GM18868 (cell line): ENCODE measurements around the gene RFT1.
"Not testable (repeated sequence)": the region's sequence is repeated elsewhere in the genome, so short reads cannot be mapped to it uniquely, and the experiment has no call there.

ENCODE experiments used
- ATAC-seq: cut with Tn5 transposase; IDR thresholded peaks from one replicate; pipeline ENCODE4 v1.9.1; 2021; ENCODE audit warnings: mild to moderate bottlenecking, moderate library complexity; ENCODE audit not compliant: unreplicated experiment

Gene RFT1

GRCh38 chr3:53072653-53073552, 57.3 kb downstream of the RFT1 start:
- ATAC-seq, result peak; percentile 82

DNA sequence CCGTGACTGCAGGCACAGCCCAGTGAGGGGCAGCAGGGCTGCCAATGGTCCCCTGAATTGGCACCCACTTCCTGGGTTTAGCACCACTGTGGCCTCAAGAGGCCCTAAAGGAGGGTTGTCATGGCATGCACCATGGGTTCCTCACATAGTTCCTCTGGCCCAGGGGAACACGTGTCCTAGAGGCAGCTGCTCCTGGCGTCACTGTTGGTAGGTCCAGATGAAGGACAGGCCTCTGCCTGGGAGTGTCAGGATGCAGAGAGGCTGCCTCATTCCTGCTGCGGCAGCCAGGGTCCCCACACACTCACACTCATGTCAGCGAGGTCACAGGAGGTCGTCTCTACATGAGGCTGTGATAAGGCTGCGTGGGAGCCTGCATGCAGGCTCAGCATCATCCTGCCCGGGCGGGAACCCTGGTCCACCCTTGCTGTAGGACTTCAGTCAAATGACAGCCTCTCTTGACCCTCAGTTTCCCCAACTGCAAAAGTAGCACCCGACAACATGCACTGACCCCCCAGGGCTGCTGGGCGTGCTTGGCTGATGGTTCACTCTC, 58.3 kb downstream of the RFT1 start:
- no peak for ATAC-seq

GRCh38 chr3:53069422-53070068, 60.7 kb downstream of the RFT1 start:
- no peak for ATAC-seq

- ATAC-seq, result no peak
Observed at GRCh38 chr3:53068176-53068575, 62.1 kb downstream of the RFT1 start.

- no peak for ATAC-seq
Observed at GRCh38 chr3:53067567-53067966, 62.7 kb downstream of the RFT1 start.

DNA sequence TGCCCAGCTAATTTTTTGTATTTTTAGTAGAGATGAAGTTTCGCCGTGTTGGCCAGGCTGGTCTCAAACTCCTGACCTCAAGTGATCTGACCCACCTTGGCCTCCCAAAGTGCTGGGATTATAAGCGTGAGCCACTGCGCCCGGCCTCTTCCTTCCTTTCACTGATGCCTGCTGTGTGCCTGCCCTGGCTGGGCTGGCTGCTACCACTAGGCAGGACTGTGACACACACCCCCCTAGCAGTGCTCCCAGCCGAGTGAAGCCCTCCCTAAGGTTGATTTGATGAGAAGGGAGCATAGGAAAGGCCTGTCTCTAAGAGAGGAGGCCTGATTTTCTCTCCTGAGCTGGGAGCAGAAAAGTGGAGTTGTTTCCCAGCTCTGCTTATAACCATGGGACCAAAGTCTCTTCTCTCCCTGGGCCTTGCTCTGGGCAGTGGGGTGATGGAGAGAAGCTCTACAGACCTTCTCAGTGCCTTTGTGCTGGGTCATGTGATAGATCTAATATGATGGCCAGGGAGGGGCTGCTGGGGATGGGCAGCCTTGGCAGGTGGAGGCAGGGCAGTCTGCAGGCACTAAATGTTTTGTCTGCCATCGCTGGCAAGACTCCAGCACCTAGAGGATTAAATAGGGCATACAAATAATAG, 64.3 kb downstream of the RFT1 start:
- ATAC-seq, result no peak

DNA sequence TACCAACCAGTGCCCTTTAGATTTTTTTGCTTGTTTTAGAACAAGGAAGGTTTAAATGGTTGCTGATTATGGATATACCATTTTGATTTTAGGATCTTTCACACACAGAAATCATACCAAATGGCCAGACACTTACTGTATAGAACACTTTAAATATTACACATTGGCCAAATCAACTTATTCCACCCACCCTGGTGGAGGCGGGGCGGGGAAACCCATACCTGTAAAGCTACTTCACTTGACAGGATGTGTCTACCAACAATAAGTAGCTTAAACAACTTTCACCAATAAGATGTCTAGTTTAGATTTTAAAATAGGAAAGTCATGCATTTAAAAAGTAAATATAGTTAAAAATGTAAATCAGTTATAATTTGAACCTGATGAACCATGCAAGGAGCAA, 67.3 kb downstream of the RFT1 start:
- ATAC-seq, result no peak

- no peak for ATAC-seq
Observed at GRCh38 chr3:53056442-53056841, 73.8 kb downstream of the RFT1 start.

GRCh38 chr3:53054233-53054632, 76.0 kb downstream of the RFT1 start:
- not testable (repeated sequence) for ATAC-seq

DNA sequence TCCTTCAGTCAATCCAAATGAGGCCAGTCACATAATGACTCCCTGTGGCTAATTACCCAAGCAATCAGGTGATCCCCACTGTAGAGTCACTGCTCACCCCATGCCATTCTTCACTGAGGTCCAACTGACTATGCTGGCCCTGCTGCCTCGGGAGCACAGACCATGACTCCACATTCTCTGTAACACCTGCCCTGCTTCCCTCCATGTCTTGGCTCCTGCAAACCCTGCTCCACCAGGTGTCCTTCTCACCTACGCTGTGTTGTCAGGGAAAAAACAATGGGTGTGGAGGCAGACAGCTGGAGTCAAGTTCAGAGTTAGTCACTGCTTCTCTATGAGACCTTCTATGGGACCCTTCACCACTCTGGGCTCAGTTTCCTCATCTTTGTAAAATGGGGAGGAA, 78.3 kb downstream of the RFT1 start:
- ATAC-seq, result no peak

DNA sequence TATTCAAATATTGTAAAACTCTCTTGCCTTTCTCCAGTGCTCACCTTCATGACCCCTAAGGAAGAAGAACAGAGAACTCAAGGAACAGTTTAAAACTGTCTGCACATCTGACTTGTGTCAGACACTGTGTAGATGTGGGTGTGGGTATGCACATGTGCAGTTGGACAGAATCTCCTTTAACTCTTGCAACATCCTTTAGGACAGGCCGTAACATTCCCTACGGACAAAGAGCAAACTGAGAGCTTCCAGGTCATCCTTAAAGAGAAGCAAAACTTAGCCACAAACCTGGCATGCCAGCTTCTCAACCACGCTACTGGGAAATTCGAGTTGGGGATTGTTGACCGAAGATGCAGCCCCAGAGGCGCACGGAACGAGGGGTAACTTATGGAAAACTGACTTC, 80.2 kb downstream of the RFT1 start:
- ATAC-seq, result no peak

- peak; percentile 26 for ATAC-seq
Observed at GRCh38 chr3:53046171-53047170, 83.8 kb downstream of the RFT1 start.

- ATAC-seq, result peak; percentile 44
Observed at GRCh38 chr3:53045518-53046170, 84.6 kb downstream of the RFT1 start, which contains the start of gene SFMBT1. Gene SFMBT1 (minus strand): TSS chr3:53046073. CDS start chr3:52969128, 76,945 bp downstream.

DNA sequence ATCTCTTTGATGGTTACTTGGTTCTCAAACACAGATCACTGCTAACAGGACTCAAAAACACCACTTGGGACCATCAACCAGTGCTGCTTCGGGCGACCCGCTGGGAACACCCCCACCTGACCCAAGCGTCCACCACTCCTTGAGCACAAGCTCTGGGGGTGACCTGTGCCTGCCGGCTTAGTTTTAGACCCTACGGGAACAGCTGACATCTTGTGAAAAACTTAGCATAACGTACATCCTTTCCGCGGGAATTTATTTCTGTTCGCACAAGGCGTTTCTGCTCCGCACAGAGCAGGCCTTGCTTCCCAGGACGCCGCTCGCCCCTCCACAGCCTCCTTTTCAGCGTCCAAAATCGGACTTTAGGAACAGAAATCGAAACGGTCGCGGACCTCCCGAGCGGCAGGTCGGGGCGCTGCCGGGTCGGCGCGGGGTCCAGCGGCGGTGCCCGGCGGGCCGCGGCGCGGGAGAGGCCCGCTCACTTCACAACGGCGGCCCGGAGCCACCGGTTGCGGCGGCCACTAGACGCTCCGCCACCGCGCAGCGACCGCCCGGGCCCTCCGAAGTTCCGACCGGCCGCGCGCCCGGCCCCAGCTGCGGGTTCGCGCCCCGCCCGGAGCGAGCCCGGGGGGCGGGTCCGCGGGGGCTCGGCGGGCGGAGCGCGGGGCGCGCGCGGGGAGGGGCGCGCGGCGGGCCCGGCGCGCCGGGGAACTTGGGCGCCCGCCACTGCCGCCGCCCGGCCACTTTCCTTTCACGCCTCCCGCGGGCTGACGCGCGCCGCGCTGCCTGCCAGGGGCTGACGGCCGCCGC, 85.3 kb downstream of the RFT1 start:
- ATAC-seq, result peak; percentile 58

DNA sequence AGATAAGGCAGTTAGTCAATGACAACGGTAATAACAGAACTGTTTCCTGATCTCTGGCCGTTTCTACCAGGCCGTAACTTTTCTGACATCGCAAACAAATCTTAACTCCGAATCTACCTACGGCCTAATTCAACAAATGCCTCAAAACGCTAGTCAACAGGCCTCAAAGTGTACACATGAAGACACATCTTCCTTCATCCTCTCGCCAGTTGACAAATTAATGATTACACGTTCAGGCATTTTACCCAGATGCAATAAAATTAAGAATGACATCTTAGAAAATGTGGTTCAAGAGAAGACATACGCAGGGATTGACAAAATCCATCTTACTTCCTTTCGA, 85.9 kb downstream of the RFT1 start:
- ATAC-seq, result no peak

GRCh38 chr3:53043738-53044137, 86.5 kb downstream of the RFT1 start:
- no peak for ATAC-seq

- ATAC-seq, result no peak
Observed at GRCh38 chr3:53042651-53043050, 87.6 kb downstream of the RFT1 start.

DNA sequence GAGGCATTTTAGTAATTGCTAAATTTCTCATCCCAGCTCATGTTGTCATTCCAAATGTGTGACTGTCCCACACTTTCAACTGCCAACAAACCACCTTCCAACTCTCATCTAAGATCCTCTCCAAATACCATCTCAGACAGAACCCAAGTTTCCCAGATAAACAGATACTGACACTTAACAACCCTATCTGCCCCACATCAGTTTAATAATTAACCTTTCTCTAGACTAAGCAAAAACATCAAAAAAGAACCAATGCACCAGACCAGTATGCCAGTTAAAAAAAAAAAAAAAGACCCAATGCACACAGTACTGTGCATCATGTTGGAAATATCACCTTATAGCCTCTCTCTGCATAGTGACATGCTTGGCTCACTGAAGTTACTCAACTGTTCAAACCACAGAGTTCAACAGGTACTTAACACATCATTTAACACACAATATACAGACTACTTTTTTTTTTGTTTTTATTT, 89.8 kb downstream of the RFT1 start:
- ATAC-seq, result no peak

- no peak for ATAC-seq
Observed at GRCh38 chr3:53039376-53039752, 90.9 kb downstream of the RFT1 start.
